IMR-90 (cell line): ENCODE results near the gene FAM193B. TPM values are rescaled to one million over a fixed set of nuclear protein-coding genes. Genes with fewer than 3 reads are reported as not detected.

Experiments
- ATAC-seq: fragments of 200-7000 bp; cut with Tn5 transposase; 2 replicates; pipeline ENCODE4 v1.9.1; 2020; ENCODE audit warnings: low read depth, mild to moderate bottlenecking, moderate library complexity
- BruUV-seq: library from RNA; stranded (reverse); fragments of 400-500 nt; replicated peaks from 2 replicates; lab custom pipeline; 2021; lab: Mats Ljungman, UMichigan
- CTCF ChIA-PET: fragments of 300-600 bp; formaldehyde crosslinking; extraction: SDS; loops from one replicate; lab custom pipeline; 2021; ENCODE audit warnings: antibody characterized with exemption; lab: Yijun Ruan, JAX
- POLR2A ChIA-PET: fragments of 300-600 bp; sonication (Branson Sonifier 250); formaldehyde crosslinking; loops from one replicate; lab custom pipeline; 2022; ENCODE audit warnings: antibody characterized with exemption; ENCODE audit not compliant: unreplicated experiment; lab: Charles Lee
- DNase-seq: peaks from one replicate; pipeline ENCODE4 v3.0.0; 2013
- H2AFZ ChIP-seq: replicated peaks from 2 replicates; pipeline ENCODE3; 2013; ENCODE audit warnings: low read length, mild to moderate bottlenecking; ENCODE audit not compliant: poor library complexity
- H2AK5ac ChIP-seq: 2 replicates; pipeline ENCODE4 v1.6.1; 2013; ENCODE audit warnings: low read depth, low read length, inconsistent platforms
- H2AK9ac ChIP-seq: replicated peaks from 2 replicates; pipeline ENCODE3; 2013; ENCODE audit warnings: mild to moderate bottlenecking, low read depth, low read length, moderate library complexity; ENCODE audit not compliant: poor library complexity
- H2BK120ac ChIP-seq: 2 replicates; pipeline ENCODE4 v1.6.1; 2013; ENCODE audit warnings: low read depth, low read length, inconsistent platforms
- H2BK15ac ChIP-seq: 3 replicates; pipeline ENCODE4 v1.6.1; 2013; ENCODE audit warnings: low read depth, low read length, inconsistent platforms
- H2BK20ac ChIP-seq: 2 replicates; pipeline ENCODE4 v1.6.1; 2013; ENCODE audit warnings: low read depth, mild to moderate bottlenecking, inconsistent platforms, low read length, moderate library complexity
- H2BK5ac ChIP-seq: 2 replicates; pipeline ENCODE4 v1.6.1; 2013; ENCODE audit warnings: mild to moderate bottlenecking, low read depth, low read length, inconsistent platforms; ENCODE audit not compliant: poor library complexity, severe bottlenecking
- H3K14ac ChIP-seq: replicated peaks from 2 replicates; pipeline ENCODE4 v1.6.1; 2013; ENCODE audit warnings: low read depth, low read length, inconsistent platforms
- H3K18ac ChIP-seq: 2 replicates; pipeline ENCODE4 v1.6.1; 2013; ENCODE audit warnings: low read depth, low read length, control low read depth
- H3K23ac ChIP-seq: 2 replicates; pipeline ENCODE4 v1.6.1; 2013; ENCODE audit warnings: low read depth, low read length, inconsistent platforms
- H3K27ac ChIP-seq: 2 replicates; pipeline ENCODE4 v1.5.1; 2013; ENCODE audit warnings: mild to moderate bottlenecking, control low read depth, low read length; ENCODE audit not compliant: insufficient read depth
- H3K27me3 ChIP-seq: 2 replicates; pipeline ENCODE4 v1.6.1; 2013; ENCODE audit warnings: low read length; ENCODE audit not compliant: control insufficient read depth, insufficient read depth
- H3K36me3 ChIP-seq: 2 replicates; pipeline ENCODE4 v1.6.1; 2013; ENCODE audit warnings: low read length, mixed read lengths; ENCODE audit not compliant: control insufficient read depth, insufficient read depth
- H3K4ac ChIP-seq: 2 replicates; pipeline ENCODE4 v1.6.1; 2013; ENCODE audit warnings: low read depth, low read length, inconsistent platforms
- H3K4me1 ChIP-seq: 2 replicates; pipeline ENCODE4 v1.6.1; 2013; ENCODE audit warnings: low read length, mixed read lengths; ENCODE audit not compliant: control insufficient read depth, insufficient read depth
- H3K4me2 ChIP-seq: 2 replicates; pipeline ENCODE4 v1.6.1; 2013; ENCODE audit warnings: low read depth, mild to moderate bottlenecking, control low read depth, low read length, moderate library complexity
- H3K4me3 ChIP-seq: 2 replicates; pipeline ENCODE4 v1.5.1; 2013; ENCODE audit warnings: low read depth, mild to moderate bottlenecking, control low read depth, low read length, moderate library complexity; ENCODE audit not compliant: insufficient read depth
- H3K56ac ChIP-seq: 2 replicates; pipeline ENCODE4 v1.6.1; 2013; ENCODE audit warnings: low read length, inconsistent platforms; ENCODE audit not compliant: insufficient read depth; ENCODE audit errors: extremely low read depth
- H3K79me1 ChIP-seq, 2 experiments: 2 replicates each; pipeline ENCODE4 v1.6.1; 2013; ENCODE audit warnings: low read length in 2 of 2, inconsistent platforms in 1 of 2, low read depth in 1 of 2
- H3K9ac ChIP-seq: 2 replicates; pipeline ENCODE4 v1.6.1; 2013; ENCODE audit warnings: low read depth, low read length, control low read depth
- H3K9me1 ChIP-seq: 2 replicates; pipeline ENCODE4 v1.6.1; 2013; ENCODE audit warnings: low read length, inconsistent platforms; ENCODE audit not compliant: insufficient read depth
- H3K9me3 ChIP-seq: 2 replicates; pipeline ENCODE4 v1.6.1; 2013; ENCODE audit warnings: low read length; ENCODE audit not compliant: control insufficient read depth, insufficient read depth
- H4K20me1 ChIP-seq: 2 replicates; pipeline ENCODE4 v1.6.1; 2013; ENCODE audit warnings: low read length, inconsistent platforms; ENCODE audit not compliant: insufficient read depth
- H4K5ac ChIP-seq: 2 replicates; pipeline ENCODE4 v1.6.1; 2013; ENCODE audit warnings: mild to moderate bottlenecking, low read depth, low read length, control low read depth
- H4K8ac ChIP-seq, 2 experiments: 2 replicates each; pipeline ENCODE4 v1.6.1; 2013; ENCODE audit warnings: low read depth in 2 of 2, low read length in 2 of 2, control low read depth in 1 of 2, inconsistent platforms in 1 of 2
- H4K91ac ChIP-seq: 2 replicates; pipeline ENCODE4 v1.6.1; 2013; ENCODE audit warnings: low read depth, low read length, inconsistent platforms; ENCODE audit not compliant: insufficient read depth
- BHLHE40 ChIP-seq: fragments of 150-350 bp; IDR thresholded peaks from 2 replicates; pipeline ENCODE4 v1.6.1; 2016; ENCODE audit warnings: mild to moderate bottlenecking, low read depth, low read length
- CHD1 ChIP-seq: IDR thresholded peaks from 2 replicates; pipeline ENCODE4 v1.6.1; 2012; ENCODE audit warnings: low read depth, low read length, improper control_type of control experiment
- CTCF ChIP-seq: conservative IDR thresholded peaks from 2 replicates; pipeline ENCODE4 v1.5.1; 2012; ENCODE audit warnings: mild to moderate bottlenecking, low read depth, low read length, improper control_type of control experiment
- ELK1 ChIP-seq: fragments of 150-350 bp; IDR thresholded peaks from 2 replicates; pipeline ENCODE4 v1.6.1; 2016; ENCODE audit warnings: low read depth, mild to moderate bottlenecking, low read length, moderate library complexity, borderline replicate concordance
- FOS ChIP-seq: fragments of 150-350 bp; IDR thresholded peaks from 2 replicates; pipeline ENCODE4 v1.6.1; 2016; ENCODE audit warnings: low read depth, low read length
- MAFK ChIP-seq: IDR thresholded peaks from 2 replicates; pipeline ENCODE4 v1.6.1; 2012; ENCODE audit warnings: low read depth, low read length, improper control_type of control experiment
- MAZ ChIP-seq: IDR thresholded peaks from 2 replicates; pipeline ENCODE4 v1.6.1; 2012; ENCODE audit warnings: low read depth, mild to moderate bottlenecking, low read length, improper control_type of control experiment, moderate library complexity, borderline replicate concordance
- NFE2L2 ChIP-seq: fragments of 150-350 bp; IDR thresholded peaks from 2 replicates; pipeline ENCODE4 v1.6.1; 2016; ENCODE audit warnings: low read depth, mild to moderate bottlenecking, low read length
- POLR2A ChIP-seq: IDR thresholded peaks from 2 replicates; pipeline ENCODE4 v1.6.1; 2012; ENCODE audit warnings: mild to moderate bottlenecking, low read depth, low read length
- RAD21 ChIP-seq: IDR thresholded peaks from 2 replicates; pipeline ENCODE4 v1.6.1; 2012; ENCODE audit warnings: low read length, improper control_type of control experiment
- RCOR1 ChIP-seq: IDR thresholded peaks from 2 replicates; pipeline ENCODE4 v1.6.1; 2012; ENCODE audit warnings: mild to moderate bottlenecking, low read length, improper control_type of control experiment; ENCODE audit not compliant: insufficient replicate concordance
- RFX5 ChIP-seq: IDR thresholded peaks from 2 replicates; pipeline ENCODE4 v1.8.0; 2012; ENCODE audit warnings: low read depth, mild to moderate bottlenecking, low read length, moderate library complexity
- USF2 ChIP-seq: fragments of 150-350 bp; IDR thresholded peaks from 2 replicates; pipeline ENCODE4 v1.6.1; 2017; ENCODE audit warnings: mild to moderate bottlenecking, antibody characterized with exemption, low read length, low read depth
- WGBS, 2 experiments: methylation state at CpG; one replicate each; pipeline versions ENCODE4 v1.1.5 to v1.1.7; 2013; ENCODE audit warnings: missing lambda C conversion rate in 2 of 2; ENCODE audit not compliant: insufficient read length in 1 of 2; ENCODE audit errors: extremely low coverage in 2 of 2; 5-methylcytosine and 5-hydroxymethylcytosine counted together
- dilution Hi-C: fragments of 300-500 bp; cut with HindIII; formaldehyde crosslinking; loops from one replicate; pipeline ENCODE4 v1.14.3; 2018; ENCODE audit warnings: low sequenced_read_pairs; ENCODE audit not compliant: unreplicated experiment
- in situ Hi-C: fragments of 300-500 bp; cut with MboI; formaldehyde crosslinking; loops from 3 replicates; pipeline ENCODE4 v1.14.3; 2019; ENCODE audit warnings: low sequenced_read_pairs, inconsistent platforms, mixed read lengths
- intact Hi-C: fragments of 100-400 bp; cut with micrococcal nuclease; formaldehyde crosslinking; loops from 2 replicates; pipeline ENCODE4 v1.10.0; 2022
- polyA plus RNA-seq, 3 experiments: library from polyadenylated mRNA; depleted of rRNA; stranded (reverse); fragments of >200 nt; gene quantifications; 2 replicates each; pipeline ENCODE4 v1.2.3, GENCODE V29; 2012; ENCODE audit warnings: low replicate concordance in 1 of 3
- total RNA-seq: library from RNA; depleted of rRNA; stranded (reverse); fragments of >200 nt; gene quantifications from 2 replicates; pipeline ENCODE4 v1.2.3, GENCODE V29; 2012

The FAM193B gene
- total and polyA plus RNA-seq, 2 of the 4 experiments (the other 2 are of a cell fraction), result 9.5 to 52.2 TPM

- H3K14ac ChIP-seq, result no peak overlapping the region
- no peak overlapping the region for H4K8ac ChIP-seq
- H3K9me3 ChIP-seq, result no peaks in the 10 kb centered on the region
- no peak overlapping the region for H3K4me3 ChIP-seq
- no peak overlapping the region for H2AK5ac ChIP-seq
- no peak overlapping the region for H3K27ac ChIP-seq
- no peak overlapping the region for H3K23ac ChIP-seq
- WGBS, 2 experiments, result no CpG with 5 or more reads among the region's 2 CpGs
- H3K18ac ChIP-seq, result no peak overlapping the region
- no peak overlapping the region for H2AFZ ChIP-seq
- intact Hi-C loops (no loop called here), in situ Hi-C loops (no loop called here), dilution Hi-C loops (no loop called here)
- H2BK15ac ChIP-seq, result no peak overlapping the region
- TF ChIP-seq MAZ, result no peak
- TF ChIP-seq BHLHE40, result no peak
- TF ChIP-seq POLR2A, result no peak
- no peak for TF ChIP-seq MAFK
- no peak for TF ChIP-seq NFE2L2
- TF ChIP-seq USF2, result no peak
- TF ChIP-seq CHD1, result no peak
- TF ChIP-seq RCOR1, result no peak
- TF ChIP-seq RAD21, result no peak
- TF ChIP-seq CTCF, result no peak
- no peak for TF ChIP-seq RFX5
- no peak for TF ChIP-seq FOS
- no peak for TF ChIP-seq ELK1
- no peak overlapping the region for H3K4me2 ChIP-seq
- DNase-seq (no peak), ATAC-seq (no peak)
- no peak overlapping the region for H3K9ac ChIP-seq
- peaks cover 6% of the 10 kb centered on the region for H3K4me1 ChIP-seq
- H3K56ac ChIP-seq, result no peak overlapping the region
- H3K27me3 ChIP-seq, result no peaks in the 10 kb centered on the region
- H3K9me1 ChIP-seq, result peaks cover 17% of the 10 kb centered on the region
- H2BK120ac ChIP-seq, result no peak overlapping the region
- H2BK5ac ChIP-seq, result no peak overlapping the region
- BruUV-seq, result no TSS peak
- ChIA-PET POLR2A (no interaction called here), CTCF (no interaction called here)
- no peak overlapping the region for H4K91ac ChIP-seq
- no peak overlapping the region for H2BK20ac ChIP-seq
- peaks cover 35% of the 10 kb centered on the region for H3K36me3 ChIP-seq
- no peak overlapping the region for H4K5ac ChIP-seq
- H4K20me1 ChIP-seq, result peaks cover 8% of the 10 kb centered on the region; the same call in 1 of the 2 replicates
- no peak overlapping the region for H3K4ac ChIP-seq
- H3K79me1 ChIP-seq, result peaks cover 27 to 62% of the 10 kb centered on the region in 2 experiments
- H2AK9ac ChIP-seq, result no peak overlapping the region
Measured at GRCh38 chr5:177596775-177597238, 42.4 kb upstream of the FAM193B start.
